B cell (primary cell): ENCODE results near the gene MYO6. TPM values are rescaled to one million over a fixed set of nuclear protein-coding genes. Genes with fewer than 3 reads are reported as not detected.

Experiments
- ATAC-seq: fragments of 200-7000 bp; cut with Tn5 transposase; one replicate; pipeline ENCODE4 v1.10.0; 2021; ENCODE audit warnings: low read depth, mild to moderate bottlenecking, moderate number of reproducible peaks, moderate library complexity
- CTCF ChIA-PET: fragments of 350-600 bp; sonication (Branson Sonifier 250); formaldehyde crosslinking; loops from one replicate; lab custom pipeline; 2021; ENCODE audit warnings: antibody characterized with exemption, inconsistent platforms; lab: Charles Lee
- POLR2A ChIA-PET: fragments of 350-600 bp; sonication (Branson Sonifier 250); formaldehyde crosslinking; loops from one replicate; lab custom pipeline; 2021; ENCODE audit warnings: antibody characterized with exemption; lab: Charles Lee
- DNase-seq: peaks from one replicate; pipeline ENCODE4 v3.0.0; 2013
- H2AFZ ChIP-seq: 2 replicates; pipeline ENCODE4 v1.6.1; 2012; ENCODE audit warnings: mild to moderate bottlenecking, low read depth, low read length; ENCODE audit not compliant: insufficient read depth, poor library complexity, severe bottlenecking
- H3K27ac ChIP-seq, 2 donors: 1 replicate in 1 of 2; 2 replicates in 1 of 2; pipeline ENCODE4 v1.5.1; 2012 to 2013; ENCODE audit warnings: low read length in 2 of 2, mild to moderate bottlenecking in 2 of 2, moderate library complexity in 1 of 2
- H3K27me3 ChIP-seq, 4 experiments: fragments of 200-600 bp in 1 of 4; sonication (generic) in 1 of 4; replicated peaks in 1 of 4; 1 replicate in 2 of 4; 2 replicates in 2 of 4; pipeline versions ENCODE4 v1.6.1 to v1.7.0; 2013 to 2016; ENCODE audit warnings: low read length in 3 of 4, mild to moderate bottlenecking in 2 of 4, mixed read lengths in 1 of 4, moderate library complexity in 1 of 4; ENCODE audit not compliant: insufficient read depth in 4 of 4, control insufficient read depth in 3 of 4; ENCODE audit errors: control extremely low read depth in 1 of 4
- H3K36me3 ChIP-seq, 2 experiments: replicated peaks in 1 of 2; 1 replicate in 1 of 2; 2 replicates in 1 of 2; pipeline versions ENCODE4 v1.6.1 to v1.7.1; 2013; ENCODE audit warnings: low read length in 1 of 2; ENCODE audit not compliant: insufficient read depth in 2 of 2, control insufficient read depth in 1 of 2; ENCODE audit errors: control extremely low read depth in 1 of 2, extremely low read depth in 1 of 2
- H3K4me1 ChIP-seq, 2 donors: fragments of 200-600 bp in 1 of 2; sonication (generic) in 1 of 2; 1 replicate in 1 of 2; 2 replicates in 1 of 2; pipeline versions ENCODE4 v1.5.1 to v1.6.1; 2013 to 2017; ENCODE audit warnings: low read length in 2 of 2; ENCODE audit not compliant: control insufficient read depth in 2 of 2, insufficient read depth in 2 of 2
- H3K4me2 ChIP-seq: replicated peaks from 2 replicates; pipeline ENCODE3; 2012; ENCODE audit warnings: mild to moderate bottlenecking, low read depth, low read length; ENCODE audit not compliant: poor library complexity, severe bottlenecking
- H3K4me3 ChIP-seq, 5 experiments: fragments of 200-600 bp in 1 of 5; sonication (generic) in 1 of 5; 1 replicate in 3 of 5; 2 replicates in 2 of 5; pipeline versions ENCODE4 v1.5.1 to v1.7.0; 2011 to 2016; ENCODE audit warnings: low read length in 4 of 5, mild to moderate bottlenecking in 4 of 5, low read depth in 2 of 5, control low read depth in 1 of 5, moderate library complexity in 1 of 5; ENCODE audit not compliant: insufficient read depth in 1 of 5; ENCODE audit errors: control extremely low read depth in 1 of 5, extremely low read depth in 1 of 5
- H3K79me2 ChIP-seq: fragments of 200-600 bp; sonication (generic); one replicate; pipeline ENCODE4 v1.6.0; 2016; ENCODE audit warnings: low read length; ENCODE audit not compliant: control insufficient read depth, insufficient read depth
- H3K9ac ChIP-seq: fragments of 200-600 bp; sonication (generic); 2 replicates; pipeline ENCODE4 v1.6.1; 2017; ENCODE audit warnings: mild to moderate bottlenecking, low read length, moderate library complexity
- H3K9me3 ChIP-seq, 3 donors: one replicate each; pipeline versions ENCODE4 v1.6.1 to v1.7.1; 2013; ENCODE audit warnings: low read length in 2 of 3; ENCODE audit not compliant: control insufficient read depth in 2 of 3, insufficient read depth in 1 of 3; ENCODE audit errors: control extremely low read depth in 1 of 3
- H4K20me1 ChIP-seq: 2 replicates; pipeline ENCODE4 v1.6.0; 2012; ENCODE audit warnings: mild to moderate bottlenecking, low read length; ENCODE audit not compliant: insufficient read depth, control insufficient read depth, poor library complexity, severe bottlenecking
- H3K27ac Mint-ChIP-seq: one replicate; pipeline ENCODE4 v1.8.0; 2021; ENCODE audit warnings: mixed read lengths
- H3K27me3 Mint-ChIP-seq: one replicate; pipeline ENCODE4 v1.8.0; 2021; ENCODE audit warnings: mixed read lengths
- H3K4me1 Mint-ChIP-seq: one replicate; pipeline ENCODE4 v1.8.0; 2021; ENCODE audit warnings: mixed read lengths
- H3K4me3 Mint-ChIP-seq: one replicate; pipeline ENCODE4 v1.8.0; 2021; ENCODE audit warnings: mixed read lengths
- H3K9me3 Mint-ChIP-seq: one replicate; pipeline ENCODE4 v1.8.0; 2022; ENCODE audit warnings: mixed read lengths; ENCODE audit not compliant: insufficient read depth
- EZH2 ChIP-seq: IDR thresholded peaks from 2 replicates; pipeline ENCODE4 v1.6.1; 2012; ENCODE audit warnings: borderline replicate concordance, low read depth, mild to moderate bottlenecking, moderate library complexity, low read length; ENCODE audit not compliant: insufficient read depth, poor library complexity, severe bottlenecking
- WGBS: methylation state at CpG from one replicate; pipeline ENCODE4 v1.1.5; 2013; ENCODE audit warnings: missing lambda C conversion rate; ENCODE audit not compliant: insufficient coverage; 5-methylcytosine and 5-hydroxymethylcytosine counted together
- intact Hi-C: fragments of 100-400 bp; cut with micrococcal nuclease; formaldehyde crosslinking; loops from one replicate; pipeline ENCODE4 v1.10.0; 2022
- polyA plus RNA-seq: library from polyadenylated mRNA; depleted of rRNA; stranded (reverse); fragments of >200 nt; gene quantifications from 2 replicates; pipeline ENCODE4 v1.2.3, GENCODE V29; 2012
- total RNA-seq, 2 donors: library from RNA; stranded (reverse); fragments of 120-200 nt in 1 of 2; gene quantifications; 1 replicate in 1 of 2; 2 replicates in 1 of 2; pipeline versions ENCODE4 v1.2.3 to v1.2.4, GENCODE V29; 2013 to 2022
- TF ChIP-seq, protein P1 (sequence below): fragments of 200-600 bp; IDR thresholded peaks from one replicate; pipeline ENCODE4 v1.8.0; 2022; ENCODE audit warnings: antibody characterized with exemption, mild to moderate bottlenecking

The MYO6 gene
- total and polyA plus RNA-seq, 2 donors (not counting 1 experiment from before 2014, with no cell fraction given): 0.09 to 0.59 TPM

DNA sequence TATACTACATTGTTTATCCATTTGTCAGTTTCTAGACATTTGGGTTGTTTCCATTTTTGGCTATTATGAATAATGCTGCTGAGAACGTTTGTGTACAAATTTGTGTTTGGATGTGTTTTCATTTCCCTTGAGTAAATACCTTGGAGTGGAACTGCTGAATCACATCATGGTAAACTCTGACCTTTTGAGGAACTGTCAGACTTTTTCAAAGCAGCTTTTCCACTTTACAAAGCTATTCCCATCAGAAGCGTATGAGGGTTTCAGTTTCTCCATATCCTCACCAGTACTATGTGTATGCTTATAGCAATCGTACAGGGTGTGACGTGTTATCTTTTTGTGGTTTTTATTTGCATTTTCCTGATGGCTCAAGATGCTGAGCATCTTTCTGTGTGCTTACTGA is 103.7 kb downstream of the MYO6 start:
- Histone ChIP-seq H3K27ac (no peak overlapping the region), H3K4me1 (no peaks in the 10 kb centered on the region), H3K36me3 (no peaks in the 10 kb centered on the region), H3K9me3 (no peaks in the 10 kb centered on the region), H3K4me3 (no peak overlapping the region), H3K4me2 (no peak overlapping the region), H3K27me3 (peaks cover 0 to 3% (median 0%) of the 10 kb centered on the region in 4 experiments), H3K9ac (no peak overlapping the region), H4K20me1 (no peaks in the 10 kb centered on the region), H3K79me2 (no peaks in the 10 kb centered on the region), H2AFZ (no peak overlapping the region)
- Mint-ChIP-seq H3K9me3 (no peaks in the 10 kb centered on the region), H3K27ac (no peak overlapping the region), H3K4me1 (no peaks in the 10 kb centered on the region), H3K4me3 (no peak overlapping the region), H3K27me3 (peaks cover 1% of the 10 kb centered on the region)
- WGBS: no CpG with 5 or more reads among the region's 4 CpGs
- POLR2A ChIA-PET: no interaction called here
- intact Hi-C loops: no loop called here
- TF ChIP-seq, protein P1, sequence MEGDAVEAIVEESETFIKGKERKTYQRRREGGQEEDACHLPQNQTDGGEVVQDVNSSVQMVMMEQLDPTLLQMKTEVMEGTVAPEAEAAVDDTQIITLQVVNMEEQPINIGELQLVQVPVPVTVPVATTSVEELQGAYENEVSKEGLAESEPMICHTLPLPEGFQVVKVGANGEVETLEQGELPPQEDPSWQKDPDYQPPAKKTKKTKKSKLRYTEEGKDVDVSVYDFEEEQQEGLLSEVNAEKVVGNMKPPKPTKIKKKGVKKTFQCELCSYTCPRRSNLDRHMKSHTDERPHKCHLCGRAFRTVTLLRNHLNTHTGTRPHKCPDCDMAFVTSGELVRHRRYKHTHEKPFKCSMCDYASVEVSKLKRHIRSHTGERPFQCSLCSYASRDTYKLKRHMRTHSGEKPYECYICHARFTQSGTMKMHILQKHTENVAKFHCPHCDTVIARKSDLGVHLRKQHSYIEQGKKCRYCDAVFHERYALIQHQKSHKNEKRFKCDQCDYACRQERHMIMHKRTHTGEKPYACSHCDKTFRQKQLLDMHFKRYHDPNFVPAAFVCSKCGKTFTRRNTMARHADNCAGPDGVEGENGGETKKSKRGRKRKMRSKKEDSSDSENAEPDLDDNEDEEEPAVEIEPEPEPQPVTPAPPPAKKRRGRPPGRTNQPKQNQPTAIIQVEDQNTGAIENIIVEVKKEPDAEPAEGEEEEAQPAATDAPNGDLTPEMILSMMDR: no peak
- TF ChIP-seq EZH2: no peak
- CTCF ChIA-PET: interaction anchor here (1.7 kb wide), 1 partner anchor 8 kb away, joined by 4 read pairs; no protein-coding TSS in a partner anchor
- no peak for ATAC-seq
- DNase-seq: no peak

DNA sequence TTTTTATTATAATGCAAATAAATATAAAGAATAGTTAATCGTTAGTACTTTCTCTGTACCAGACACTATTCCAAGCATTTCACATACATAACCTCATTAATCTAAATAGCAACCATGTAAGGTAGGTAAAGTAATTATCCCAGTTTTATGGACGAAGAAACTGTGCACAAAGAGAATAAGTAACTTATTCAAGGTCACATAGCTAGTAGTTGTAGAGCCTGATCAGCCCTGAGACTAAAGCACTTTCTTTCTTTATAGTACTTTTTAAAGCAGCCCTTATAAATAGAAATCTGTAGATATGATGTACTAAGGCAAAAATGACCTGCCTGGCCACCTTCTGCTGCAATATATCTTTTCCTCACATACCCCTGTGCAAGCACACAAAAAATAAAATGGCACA is 104.8 kb downstream of the MYO6 start:
- DNase-seq: no peak
- CTCF ChIA-PET: interaction anchor here (1.7 kb wide), 1 partner anchor 9 kb away, joined by 4 read pairs; no protein-coding TSS in a partner anchor
- no CpG with 5 or more reads among the region's 2 CpGs for WGBS
- Histone ChIP-seq H3K9me3 (no peaks in the 10 kb centered on the region), H3K79me2 (no peaks in the 10 kb centered on the region), H3K36me3 (no peaks in the 10 kb centered on the region), H3K4me3 (no peak overlapping the region), H4K20me1 (no peaks in the 10 kb centered on the region), H3K4me1 (no peaks in the 10 kb centered on the region), H3K4me2 (no peak overlapping the region), H3K9ac (no peak overlapping the region), H2AFZ (no peak overlapping the region), H3K27me3 (peaks cover 0 to 3% (median 0%) of the 10 kb centered on the region in 4 experiments), H3K27ac (no peak overlapping the region)
- H3K4me3 Mint-ChIP-seq: no peak overlapping the region
- no peak overlapping the region for H3K27ac Mint-ChIP-seq
- H3K27me3 Mint-ChIP-seq: peaks cover 3% of the 10 kb centered on the region
- POLR2A ChIA-PET: no interaction called here
- H3K4me1 Mint-ChIP-seq: no peaks in the 10 kb centered on the region
- no peaks in the 10 kb centered on the region for H3K9me3 Mint-ChIP-seq
- no peak for TF ChIP-seq EZH2
- TF ChIP-seq, protein P1: no peak
- no peak for ATAC-seq
- intact Hi-C loops: no loop called here
